Measurements from ENCODE around the gene ARL15. TPM values are rescaled to one million over a fixed set of nuclear protein-coding genes. Genes with fewer than 3 reads are reported as not detected.

Gene ARL15
- total RNA-seq, 1 donor: 28.1 TPM

GRCh38 chr5:53882676-53883031 is 427.7 kb downstream of the ARL15 start:
- no peak for DNase-seq (ENCODE audit: low read depth)

GRCh38 chr5:53882006-53882675 is 428.2 kb downstream of the ARL15 start:
- TF ChIP-seq CTCF (IDR thresholded peaks at IDR 0.05; ENCODE audit: insufficient read depth, low read depth, low read length): no peak
- DNase-seq (ENCODE audit: low read depth): no peak
- no peak overlapping the region for H3K4me3 ChIP-seq (ENCODE audit: low read depth, low read length)

More at GRCh38 chr5:53882676-53883031, 427.7 kb downstream of the ARL15 start:
- no peak overlapping the region for H3K4me3 ChIP-seq (ENCODE audit: low read depth, low read length)
- TF ChIP-seq CTCF (IDR thresholded peaks at IDR 0.05; ENCODE audit: insufficient read depth, low read depth, low read length): no peak

- no peak for TF ChIP-seq CTCF (IDR thresholded peaks at IDR 0.05; ENCODE audit: insufficient read depth, low read depth, low read length)
- H3K4me3 ChIP-seq (ENCODE audit: low read depth, low read length): no peak overlapping the region
- no peak for DNase-seq (ENCODE audit: low read depth)
These were observed 430.6 kb downstream of the ARL15 start for GRCh38 chr5:53879708-53880323.

GRCh38 chr5:53878015-53878414 is 432.4 kb downstream of the ARL15 start:
- no peak for TF ChIP-seq CTCF (IDR thresholded peaks at IDR 0.05; ENCODE audit: insufficient read depth, low read depth, low read length)
- DNase-seq (ENCODE audit: low read depth): no peak
- no peak overlapping the region for H3K4me3 ChIP-seq (ENCODE audit: low read depth, low read length)

- H3K4me3 ChIP-seq (ENCODE audit: low read depth, low read length): no peak overlapping the region
- peak; percentile 36 for DNase-seq (ENCODE audit: low read depth)
- TF ChIP-seq CTCF (IDR thresholded peaks at IDR 0.05; ENCODE audit: insufficient read depth, low read depth, low read length): no peak
These were observed 433.1 kb downstream of the ARL15 start for GRCh38 chr5:53877243-53877642.

GRCh38 chr5:53874409-53874808 is 436.0 kb downstream of the ARL15 start:
- peak; percentile 18 for DNase-seq (ENCODE audit: low read depth)
- H3K4me3 ChIP-seq (ENCODE audit: low read depth, low read length): no peak overlapping the region
- TF ChIP-seq CTCF (IDR thresholded peaks at IDR 0.05; ENCODE audit: insufficient read depth, low read depth, low read length): peak; percentile 40

Data from fibroblast of villous mesenchyme (primary cell).